H9 (cell line): ENCODE data around the gene DUS1L. TPM values are rescaled to one million over a fixed set of nuclear protein-coding genes. Genes with fewer than 3 reads are reported as not detected.

Experiments
- DNase-seq: peaks from one replicate; pipeline ENCODE4 v3.0.0-alpha.2; 2017
- H2AFZ ChIP-seq: one replicate; pipeline ENCODE4 v1.6.1; 2013; ENCODE audit warnings: mild to moderate bottlenecking, low read length, control low read depth, moderate library complexity
- H2AK5ac ChIP-seq: 2 replicates; pipeline ENCODE4 v1.6.1; 2013; ENCODE audit warnings: low read length, control low read depth, mixed read lengths; ENCODE audit not compliant: insufficient read length
- H2BK120ac ChIP-seq: one replicate; pipeline ENCODE4 v1.6.1; 2013; ENCODE audit warnings: low read depth, mild to moderate bottlenecking, low read length, control low read depth, inconsistent platforms; ENCODE audit not compliant: poor library complexity, severe bottlenecking
- H2BK12ac ChIP-seq: 2 replicates; pipeline ENCODE4 v1.6.1; 2013; ENCODE audit warnings: low read length, control low read depth, mixed read lengths, low read depth; ENCODE audit not compliant: insufficient read length
- H2BK15ac ChIP-seq: 2 replicates; pipeline ENCODE4 v1.6.1; 2013; ENCODE audit warnings: low read depth, low read length, control low read depth
- H2BK20ac ChIP-seq: one replicate; pipeline ENCODE4 v1.6.1; 2013; ENCODE audit warnings: low read depth, mild to moderate bottlenecking, low read length, control low read depth, inconsistent platforms; ENCODE audit not compliant: poor library complexity, severe bottlenecking
- H2BK5ac ChIP-seq: 2 replicates; pipeline ENCODE4 v1.6.1; 2013; ENCODE audit warnings: low read length, control low read depth, mixed read lengths; ENCODE audit not compliant: insufficient read length
- H3K14ac ChIP-seq: 2 replicates; pipeline ENCODE4 v1.6.1; 2013; ENCODE audit warnings: low read length, control low read depth; ENCODE audit not compliant: insufficient read depth
- H3K18ac ChIP-seq: 2 replicates; pipeline ENCODE4 v1.6.1; 2013; ENCODE audit warnings: low read depth, mild to moderate bottlenecking, mixed read lengths, low read length, control low read depth; ENCODE audit not compliant: insufficient read length
- H3K23ac ChIP-seq: 2 replicates; pipeline ENCODE4 v1.6.1; 2013; ENCODE audit warnings: low read length, control low read depth, mixed read lengths, low read depth; ENCODE audit not compliant: insufficient read length
- H3K23me2 ChIP-seq: 2 replicates; pipeline ENCODE4 v1.6.1; 2013; ENCODE audit warnings: low read depth, mild to moderate bottlenecking, mixed read lengths, low read length, control low read depth; ENCODE audit not compliant: insufficient read length, poor library complexity, severe bottlenecking
- H3K27ac ChIP-seq: 2 replicates; pipeline ENCODE4 v1.5.1; 2013; ENCODE audit warnings: low read length, control low read depth, mixed read lengths, low read depth; ENCODE audit not compliant: insufficient read length
- H3K27me3 ChIP-seq: 2 replicates; pipeline ENCODE4 v1.6.1; 2013; ENCODE audit warnings: low read length, control low read depth, inconsistent platforms; ENCODE audit not compliant: insufficient read depth
- H3K4ac ChIP-seq: 2 replicates; pipeline ENCODE4 v1.6.1; 2013; ENCODE audit warnings: low read depth, mild to moderate bottlenecking, control low read depth, inconsistent platforms, low read length, moderate library complexity
- H3K4me1 ChIP-seq: 2 replicates; pipeline ENCODE4 v1.6.1; 2013; ENCODE audit warnings: low read length, control low read depth, inconsistent platforms; ENCODE audit not compliant: insufficient read depth
- H3K4me2 ChIP-seq: 2 replicates; pipeline ENCODE4 v1.6.1; 2013; ENCODE audit warnings: low read length, control low read depth, mixed read lengths; ENCODE audit not compliant: insufficient read length, insufficient read depth
- H3K56ac ChIP-seq: 2 replicates; pipeline ENCODE4 v1.6.1; 2013; ENCODE audit warnings: low read depth, mild to moderate bottlenecking, mixed read lengths, low read length, control low read depth; ENCODE audit not compliant: insufficient read length
- H3K79me1 ChIP-seq: 2 replicates; pipeline ENCODE4 v1.6.1; 2013; ENCODE audit warnings: low read depth, mild to moderate bottlenecking, moderate library complexity, low read length, control low read depth, inconsistent platforms; ENCODE audit not compliant: insufficient read depth, poor library complexity, severe bottlenecking
- H3K79me2 ChIP-seq: 2 replicates; pipeline ENCODE4 v1.6.1; 2013; ENCODE audit warnings: low read length, control low read depth, inconsistent platforms; ENCODE audit not compliant: insufficient read depth
- H3K9ac ChIP-seq: 2 replicates; pipeline ENCODE4 v1.6.1; 2013; ENCODE audit warnings: low read length, control low read depth, mixed read lengths; ENCODE audit not compliant: insufficient read length; ENCODE audit errors: extremely low read depth
- H3K9me3 ChIP-seq: one replicate; pipeline ENCODE4 v1.6.1; 2013; ENCODE audit warnings: low read depth, low read length, inconsistent platforms; ENCODE audit not compliant: control insufficient read depth
- H3T11ph ChIP-seq: one replicate; pipeline ENCODE4 v1.6.1; 2013; ENCODE audit warnings: mild to moderate bottlenecking, low read length, control low read depth, inconsistent platforms
- H4K20me1 ChIP-seq: one replicate; pipeline ENCODE4 v1.6.1; 2013; ENCODE audit not compliant: control insufficient read depth, insufficient read length, insufficient read depth
- H4K5ac ChIP-seq: 2 replicates; pipeline ENCODE4 v1.6.1; 2013; ENCODE audit warnings: low read depth, mild to moderate bottlenecking, mixed read lengths, low read length, control low read depth; ENCODE audit not compliant: insufficient read length
- H4K8ac ChIP-seq: replicated peaks from 2 replicates; pipeline ENCODE4 v1.6.1; 2013; ENCODE audit warnings: low read length, control low read depth, mixed read lengths, low read depth; ENCODE audit not compliant: insufficient read length
- H4K91ac ChIP-seq: 2 replicates; pipeline ENCODE4 v1.6.1; 2013; ENCODE audit warnings: low read depth, mild to moderate bottlenecking, moderate library complexity, mixed read lengths, low read length, control low read depth; ENCODE audit not compliant: insufficient read length
- H3K27ac Mint-ChIP-seq, 3 experiments: 2 replicates in 2 of 3; 3 replicates in 1 of 3; pipeline ENCODE4 v1.8.0; 2020 to 2021; ENCODE audit warnings: mixed read lengths in 3 of 3, mild to moderate bottlenecking in 1 of 3, moderate library complexity in 1 of 3
- H3K27me3 Mint-ChIP-seq: 2 replicates; pipeline ENCODE4 v1.8.0; 2021; ENCODE audit warnings: low read depth, mild to moderate bottlenecking, moderate library complexity, mixed read lengths
- H3K36me3 Mint-ChIP-seq, 3 experiments: 2 replicates in 2 of 3; 3 replicates in 1 of 3; pipeline ENCODE4 v1.8.0; 2020 to 2021; ENCODE audit warnings: low read depth in 3 of 3, mixed read lengths in 3 of 3; ENCODE audit not compliant: insufficient read depth in 1 of 3
- H3K4me1 Mint-ChIP-seq, 2 experiments: 2 replicates each; pipeline ENCODE4 v1.8.0; 2020; ENCODE audit warnings: mixed read lengths in 2 of 2
- H3K4me3 Mint-ChIP-seq, 2 experiments: 2 replicates in 1 of 2; 3 replicates in 1 of 2; pipeline ENCODE4 v1.8.0; 2020 to 2021; ENCODE audit warnings: mild to moderate bottlenecking in 2 of 2, mixed read lengths in 2 of 2, moderate library complexity in 1 of 2
- H3K9me3 Mint-ChIP-seq, 2 experiments: 2 replicates in 1 of 2; 3 replicates in 1 of 2; pipeline ENCODE4 v1.8.0; 2020; ENCODE audit warnings: mild to moderate bottlenecking in 2 of 2, mixed read lengths in 2 of 2, moderate library complexity in 1 of 2
- WGBS: extraction: QIAGEN DNeasy Blood & Tissue Kit; methylation state at CpG from one replicate; pipeline ENCODE4 v1.1.7; 2013; ENCODE audit warnings: missing lambda C conversion rate, low lambda C conversion rate, mixed read lengths; ENCODE audit not compliant: insufficient read length; ENCODE audit errors: extremely low coverage; 5-methylcytosine and 5-hydroxymethylcytosine counted together
- total RNA-seq: library from RNA; stranded (reverse); gene quantifications from 2 replicates; pipeline ENCODE4 v1.2.1, GENCODE V29; 2021
- TF ChIP-seq, protein P1 (sequence below): fragments of 200-600 bp; sonication (generic); conservative IDR thresholded peaks from 3 replicates; pipeline ENCODE4 v1.8.0; 2021; ENCODE audit warnings: antibody characterized with exemption, mild to moderate bottlenecking

DUS1L gene
- total RNA-seq, 1 experiment from 2014 or later = 103 TPM

DNA sequence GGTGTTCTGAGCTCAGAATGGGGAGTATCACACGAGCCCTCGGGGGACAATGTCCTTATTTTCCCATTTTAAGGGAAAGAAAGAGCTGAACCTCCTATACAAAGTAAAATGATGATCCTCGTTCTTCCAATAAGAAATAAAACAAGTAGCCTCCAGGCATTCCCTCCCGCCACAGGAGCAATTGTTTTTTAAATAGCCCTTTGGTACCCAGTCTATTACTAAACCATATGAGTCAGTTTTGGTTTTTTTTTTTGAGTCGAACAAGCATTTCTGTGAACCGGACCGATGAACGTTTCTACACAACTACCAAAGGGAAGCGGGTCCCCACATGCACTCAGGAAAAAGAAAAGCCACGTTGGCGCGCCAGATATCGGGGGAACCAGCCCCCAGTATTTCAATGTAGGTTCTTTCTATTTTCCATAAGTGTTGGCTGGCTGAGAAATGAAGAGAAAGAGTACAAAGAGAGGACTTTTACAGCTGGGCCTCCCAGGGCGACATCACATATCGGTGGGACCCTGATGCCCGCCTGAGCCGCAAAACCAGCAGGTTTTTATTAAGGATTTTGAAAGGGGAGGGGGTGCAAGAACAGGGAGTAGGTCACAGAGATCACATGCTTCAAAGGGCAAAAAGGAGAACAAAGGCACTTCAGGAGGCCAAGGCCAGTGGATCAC lies 24.3 kb downstream of the DUS1L start:
- Histone ChIP-seq H3K4ac (no peak overlapping the region), H3K79me2 (no peaks in the 10 kb centered on the region), H4K5ac (no peak overlapping the region), H3K27me3 (no peaks in the 10 kb centered on the region), H2BK120ac (no peak overlapping the region), H3K4me1 (no peaks in the 10 kb centered on the region; the same call in 1 of the 2 replicates), H3K18ac (no peak overlapping the region), H2AFZ (no peak overlapping the region), H3K56ac (no peak overlapping the region), H3K23ac (no peak overlapping the region), H3T11ph (no peak overlapping the region), H2BK20ac (no peak overlapping the region), H3K14ac (no peak overlapping the region), H3K23me2 (no peaks in the 10 kb centered on the region), H3K9me3 (no peaks in the 10 kb centered on the region), H4K20me1 (no peaks in the 10 kb centered on the region), H3K4me2 (no peak overlapping the region), H4K8ac (no peak overlapping the region), H3K79me1 (no peaks in the 10 kb centered on the region), H3K27ac (no peak overlapping the region), H2AK5ac (no peak overlapping the region), H4K91ac (no peak overlapping the region), H3K9ac (no peak overlapping the region), H2BK5ac (no peak overlapping the region), H2BK15ac (no peak overlapping the region), H2BK12ac (no peak overlapping the region)
- TF ChIP-seq, protein P1, sequence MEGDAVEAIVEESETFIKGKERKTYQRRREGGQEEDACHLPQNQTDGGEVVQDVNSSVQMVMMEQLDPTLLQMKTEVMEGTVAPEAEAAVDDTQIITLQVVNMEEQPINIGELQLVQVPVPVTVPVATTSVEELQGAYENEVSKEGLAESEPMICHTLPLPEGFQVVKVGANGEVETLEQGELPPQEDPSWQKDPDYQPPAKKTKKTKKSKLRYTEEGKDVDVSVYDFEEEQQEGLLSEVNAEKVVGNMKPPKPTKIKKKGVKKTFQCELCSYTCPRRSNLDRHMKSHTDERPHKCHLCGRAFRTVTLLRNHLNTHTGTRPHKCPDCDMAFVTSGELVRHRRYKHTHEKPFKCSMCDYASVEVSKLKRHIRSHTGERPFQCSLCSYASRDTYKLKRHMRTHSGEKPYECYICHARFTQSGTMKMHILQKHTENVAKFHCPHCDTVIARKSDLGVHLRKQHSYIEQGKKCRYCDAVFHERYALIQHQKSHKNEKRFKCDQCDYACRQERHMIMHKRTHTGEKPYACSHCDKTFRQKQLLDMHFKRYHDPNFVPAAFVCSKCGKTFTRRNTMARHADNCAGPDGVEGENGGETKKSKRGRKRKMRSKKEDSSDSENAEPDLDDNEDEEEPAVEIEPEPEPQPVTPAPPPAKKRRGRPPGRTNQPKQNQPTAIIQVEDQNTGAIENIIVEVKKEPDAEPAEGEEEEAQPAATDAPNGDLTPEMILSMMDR = no peak
- H3K9me3 Mint-ChIP-seq = no peaks in the 10 kb centered on the region; a peak in 2 of 5 replicates
- H3K4me3 Mint-ChIP-seq = no peak overlapping the region; a peak in 1 of 5 replicates
- WGBS = no CpG with 5 or more reads among the region's 17 CpGs
- peaks cover 0 to 2% (median 0%) of the 10 kb centered on the region in 3 experiments; a peak in 3 of 7 replicates for H3K36me3 Mint-ChIP-seq
- H3K27me3 Mint-ChIP-seq = peaks cover 12% of the 10 kb centered on the region
- peaks cover 25 to 29% of the 10 kb centered on the region in 2 experiments for H3K4me1 Mint-ChIP-seq
- no peak for DNase-seq
- H3K27ac Mint-ChIP-seq = peak overlapping the region in 1 of 3 experiments; percentile 55; a peak in 1 of 7 replicates
